Activated T-helper 1 cell treated with Interleukin-2 at 50 U/mL for 16 hours (primary cell): Measurements from ENCODE around the gene EXOC3.

ENCODE experiments used
- DNase-seq: peaks from one replicate; pipeline ENCODE4 v3.0.0-alpha.2; 2020; ENCODE audit warnings: low read depth

The EXOC3 gene

DNA sequence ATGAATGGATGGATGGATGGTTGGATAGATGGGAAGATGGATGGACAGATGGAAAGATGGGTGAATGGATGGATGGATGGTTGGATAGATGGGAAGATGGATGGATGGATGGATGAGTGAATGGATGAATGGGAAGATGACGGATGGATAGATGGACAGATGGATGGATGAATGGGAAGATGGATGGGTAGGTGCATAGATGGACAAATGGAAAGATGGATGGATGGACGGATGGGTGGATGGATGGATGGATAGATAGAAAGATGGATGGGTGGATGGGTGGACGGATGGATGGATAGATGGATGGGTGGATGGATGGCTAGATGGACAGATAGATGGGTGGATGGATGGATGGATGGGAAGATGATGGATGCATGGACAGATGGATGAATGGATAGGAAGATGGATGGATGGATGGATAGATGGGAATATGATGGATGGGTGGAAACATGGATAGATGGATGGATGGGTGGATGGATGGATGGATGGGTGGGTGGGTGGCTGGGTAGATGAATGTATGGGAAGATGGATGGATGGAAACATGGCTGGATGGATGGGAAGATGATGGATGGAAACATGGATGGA, 16.5 kb upstream of the EXOC3 start:
- DNase-seq: no peak

DNA sequence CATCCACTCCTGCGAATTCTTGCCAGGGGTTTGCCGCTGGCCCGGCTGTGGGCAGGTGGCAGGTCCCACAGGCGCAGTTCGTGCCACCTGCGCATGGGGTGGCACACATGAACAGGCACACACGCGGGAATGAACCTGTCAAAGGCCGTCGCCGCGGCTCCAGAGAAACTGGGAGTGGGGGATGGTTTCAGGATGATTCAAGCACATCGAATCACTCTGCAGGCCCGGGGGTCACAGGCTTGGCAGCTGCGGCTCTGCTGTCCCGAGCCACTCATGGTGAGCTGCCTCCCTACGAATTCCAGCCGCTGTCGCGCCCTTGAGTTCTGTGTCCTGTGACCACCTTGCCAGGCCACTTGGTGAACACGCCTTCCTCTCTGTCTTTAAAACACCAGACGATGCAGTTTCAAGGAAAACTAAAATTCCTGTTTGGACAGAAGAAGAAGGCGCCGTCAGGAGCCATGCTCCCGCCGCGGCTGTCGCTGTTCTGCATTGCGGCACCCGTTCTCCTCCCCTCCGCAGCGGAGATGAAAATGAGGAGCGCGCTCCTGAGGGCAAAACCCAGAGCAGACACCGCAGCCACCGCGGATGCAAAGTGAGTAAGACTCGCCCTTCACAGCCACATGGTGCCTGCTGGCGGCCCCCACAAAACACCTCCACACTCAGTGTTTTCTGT, 15.4 kb upstream of the EXOC3 start:
- DNase-seq: no peak

DNA sequence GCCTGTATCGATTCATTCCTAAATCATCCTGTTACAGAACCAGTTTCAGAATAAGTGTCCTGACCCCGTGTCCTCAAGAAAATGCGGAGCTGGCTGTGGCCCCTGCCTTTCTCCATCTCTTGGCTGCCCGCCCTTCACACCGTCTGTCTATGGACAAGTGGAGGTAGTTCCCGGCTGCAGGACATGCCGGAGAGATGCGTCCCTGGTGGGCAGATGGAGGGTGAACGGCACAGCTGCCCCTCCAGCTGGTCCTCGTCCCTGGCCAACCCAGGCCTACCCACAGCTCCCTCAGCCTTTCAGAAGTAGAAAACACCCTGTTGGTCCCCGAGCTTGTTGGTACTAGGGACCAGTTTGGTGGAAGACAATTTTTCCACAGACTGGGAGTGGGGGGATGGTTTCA, 14.8 kb upstream of the EXOC3 start:
- DNase-seq: no peak

DNA sequence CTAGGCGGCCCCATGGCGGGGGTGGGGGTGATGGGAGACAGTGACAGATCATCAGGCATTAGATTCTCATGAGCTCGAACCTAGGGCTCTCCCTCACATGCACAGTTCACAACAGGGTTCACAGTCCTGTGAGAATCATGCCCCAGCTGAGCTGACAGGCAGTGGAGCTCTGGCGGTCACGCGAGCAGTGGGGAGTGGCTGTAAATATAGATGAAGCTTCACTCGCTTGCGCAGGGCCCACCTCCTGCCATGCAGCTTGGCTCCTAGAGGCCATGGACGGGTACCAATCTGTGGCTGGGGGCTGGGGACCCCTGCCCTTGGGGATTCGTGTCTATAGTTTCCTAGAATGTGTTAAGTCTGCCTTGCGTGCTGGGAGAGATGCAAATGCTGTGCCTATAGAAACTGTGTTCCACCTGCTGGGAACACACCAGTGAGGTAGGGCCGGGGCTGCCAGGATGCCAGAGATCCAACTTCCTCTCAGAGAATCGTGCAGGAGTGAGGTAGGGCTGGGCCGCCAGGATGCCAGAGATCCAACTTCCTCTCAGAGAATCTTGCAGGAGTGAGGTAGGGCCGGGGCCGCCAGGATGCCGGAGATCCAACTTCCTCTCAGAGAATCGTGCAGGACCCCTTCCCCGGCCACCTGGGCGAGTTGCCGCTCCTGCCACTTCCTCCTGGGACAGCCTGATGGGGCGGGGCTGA, 14.1 kb upstream of the EXOC3 start:
- DNase-seq: no peak

DNA sequence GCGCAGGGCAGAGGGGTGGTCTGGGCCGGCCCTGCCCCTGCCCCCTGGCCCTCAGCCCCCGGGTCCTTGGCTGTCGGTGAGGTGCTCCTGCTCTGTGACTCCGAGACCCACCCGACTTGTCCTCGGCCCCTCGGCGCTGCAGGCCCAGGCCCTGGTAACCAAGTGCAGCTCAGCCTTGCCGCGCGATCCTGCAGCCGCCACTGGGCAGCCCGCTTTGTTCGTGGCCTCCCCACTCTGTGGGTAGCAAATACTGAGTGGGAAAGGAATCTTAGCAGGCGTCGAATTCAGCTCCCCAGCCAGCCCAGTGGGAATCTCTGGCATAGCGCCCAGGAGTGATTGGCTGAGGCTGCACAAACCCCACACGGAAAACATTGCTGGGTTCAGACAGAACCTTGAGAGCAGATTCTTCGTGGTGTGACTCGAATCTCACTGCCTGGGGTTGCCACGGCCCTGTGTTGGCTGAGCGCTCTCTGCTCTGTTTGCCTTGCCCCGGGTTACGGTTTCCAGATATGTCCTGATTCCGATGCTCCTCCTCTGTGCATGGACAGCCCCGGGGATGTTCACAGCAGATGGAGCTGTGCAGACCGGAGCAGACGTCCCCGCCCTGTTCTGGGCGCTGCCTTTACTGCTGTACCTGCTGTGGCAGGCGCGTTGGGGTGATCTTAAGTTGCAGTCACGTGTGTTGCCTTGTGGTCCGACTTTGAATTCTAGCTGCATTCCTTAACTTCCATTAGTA, 13.4 kb upstream of the EXOC3 start:
- DNase-seq: no peak

DNA sequence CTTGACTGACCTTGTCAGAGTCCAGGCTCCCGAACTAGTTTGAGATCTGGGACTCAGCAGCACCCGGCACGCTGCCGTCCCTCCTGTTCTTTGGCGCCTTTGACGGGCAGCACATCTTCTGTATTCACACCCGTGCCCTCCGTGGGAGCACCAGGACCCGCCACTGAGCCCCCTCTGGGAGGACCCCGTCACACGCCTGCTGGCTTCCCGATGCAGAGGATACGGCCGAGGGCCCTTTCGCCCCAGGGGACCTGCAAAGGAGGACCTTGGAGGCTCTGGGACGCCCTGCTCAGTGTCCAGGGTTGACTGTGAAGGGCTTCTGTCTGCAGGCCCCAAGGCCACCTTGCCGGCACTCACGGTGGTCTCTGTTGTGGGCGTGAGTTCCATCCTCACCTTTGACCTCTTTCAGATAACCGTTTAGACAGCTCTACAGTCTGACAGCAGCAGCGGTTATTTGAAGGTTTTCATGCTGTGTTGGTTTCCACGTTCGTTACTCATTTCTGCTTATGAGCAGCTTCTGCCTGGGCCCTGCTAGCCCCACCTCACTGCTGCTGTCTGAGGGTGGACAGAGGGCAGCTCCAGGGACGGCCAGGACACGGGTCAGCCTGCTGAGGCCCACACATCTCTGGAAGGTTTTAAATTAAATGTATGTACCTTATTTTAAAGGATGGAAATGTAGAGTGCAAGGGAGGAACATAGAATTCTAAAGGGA, 12.6 kb upstream of the EXOC3 start:
- no peak for DNase-seq

DNA sequence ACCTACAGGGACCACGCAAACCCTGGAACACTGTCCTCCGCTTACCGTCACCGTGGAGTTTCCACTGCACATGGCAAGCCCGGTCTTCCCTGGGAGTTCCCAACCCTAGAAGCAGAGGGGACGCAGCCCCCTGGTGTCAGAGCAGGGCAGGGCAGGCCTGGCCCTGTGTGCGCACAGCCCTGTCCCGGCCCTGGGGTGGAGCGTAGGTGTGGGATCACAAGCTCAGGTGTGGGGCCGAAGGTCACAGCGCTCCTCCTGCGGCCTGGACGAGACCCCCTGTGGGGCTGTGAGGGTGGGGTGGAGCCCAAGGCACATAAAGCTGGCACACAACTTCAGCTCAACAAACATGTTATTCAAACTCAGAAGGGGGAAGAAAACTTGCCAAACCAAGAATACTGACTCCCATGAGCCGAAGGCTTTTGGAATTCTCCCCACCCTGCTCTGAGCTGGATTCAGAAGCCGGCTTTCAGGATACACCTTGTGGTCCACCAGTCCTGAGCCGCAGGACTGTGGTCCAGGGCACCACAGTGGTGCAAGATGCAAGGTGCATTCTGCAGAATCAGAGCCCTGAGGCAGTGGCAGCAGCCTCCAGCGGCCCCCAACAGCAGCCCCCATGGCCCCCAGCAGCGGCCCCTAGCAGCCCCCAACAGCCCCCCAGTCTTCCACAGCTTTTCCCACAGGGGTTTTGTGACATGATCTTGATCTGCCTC, 11.8 kb upstream of the EXOC3 start:
- no peak for DNase-seq

DNA sequence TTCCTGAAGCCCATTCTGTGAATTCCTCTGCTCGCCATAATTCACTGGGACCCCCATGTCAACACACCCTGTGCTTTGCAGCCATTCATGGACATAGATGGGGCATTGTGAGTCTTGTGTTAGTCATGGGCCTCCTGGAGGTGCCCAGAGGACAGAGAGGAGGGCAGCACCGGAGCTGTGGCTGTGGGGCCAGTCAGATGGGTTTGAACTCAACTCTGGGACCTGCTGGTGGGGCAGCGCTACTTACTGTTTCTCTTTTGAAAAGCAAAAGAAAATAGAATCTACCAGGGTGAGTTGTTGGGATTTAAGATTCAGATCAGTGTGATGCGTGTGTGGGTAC, 11.3 kb upstream of the EXOC3 start:
- no peak for DNase-seq

DNA sequence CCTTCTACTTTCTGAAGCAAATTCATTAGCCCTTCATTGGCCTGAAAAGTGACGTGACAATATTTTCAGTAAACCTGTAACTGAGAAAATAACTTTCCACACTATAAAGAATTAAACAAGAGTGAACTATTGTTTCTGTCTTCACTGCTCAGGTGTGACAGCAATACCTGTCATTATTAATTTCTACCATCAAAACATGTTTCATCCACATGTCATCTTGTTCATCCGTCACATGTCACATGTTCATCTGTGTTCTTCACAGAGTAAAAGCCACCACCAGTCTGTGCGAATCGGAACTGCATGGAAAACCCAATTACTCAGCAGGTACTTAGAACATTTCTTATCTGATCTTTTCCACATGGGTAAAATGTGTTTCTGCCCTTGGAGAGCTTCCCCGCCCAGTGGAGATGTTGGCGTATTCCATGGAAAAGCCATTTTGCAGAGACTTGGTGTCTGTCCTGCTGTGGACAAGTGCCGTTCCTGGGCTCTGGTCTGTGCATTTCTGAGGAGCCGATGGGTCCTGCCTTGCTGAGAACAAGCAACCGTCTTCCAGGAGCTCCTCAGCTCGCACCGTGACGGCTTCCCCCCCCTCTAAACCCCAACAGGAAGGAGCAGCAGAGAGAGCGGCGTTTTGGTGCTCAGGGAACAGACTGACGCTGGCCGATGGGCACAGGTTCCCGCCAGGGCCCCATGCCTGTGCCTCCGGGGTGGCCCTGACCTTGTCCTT, 10.6 kb upstream of the EXOC3 start:
- DNase-seq: no peak

DNA sequence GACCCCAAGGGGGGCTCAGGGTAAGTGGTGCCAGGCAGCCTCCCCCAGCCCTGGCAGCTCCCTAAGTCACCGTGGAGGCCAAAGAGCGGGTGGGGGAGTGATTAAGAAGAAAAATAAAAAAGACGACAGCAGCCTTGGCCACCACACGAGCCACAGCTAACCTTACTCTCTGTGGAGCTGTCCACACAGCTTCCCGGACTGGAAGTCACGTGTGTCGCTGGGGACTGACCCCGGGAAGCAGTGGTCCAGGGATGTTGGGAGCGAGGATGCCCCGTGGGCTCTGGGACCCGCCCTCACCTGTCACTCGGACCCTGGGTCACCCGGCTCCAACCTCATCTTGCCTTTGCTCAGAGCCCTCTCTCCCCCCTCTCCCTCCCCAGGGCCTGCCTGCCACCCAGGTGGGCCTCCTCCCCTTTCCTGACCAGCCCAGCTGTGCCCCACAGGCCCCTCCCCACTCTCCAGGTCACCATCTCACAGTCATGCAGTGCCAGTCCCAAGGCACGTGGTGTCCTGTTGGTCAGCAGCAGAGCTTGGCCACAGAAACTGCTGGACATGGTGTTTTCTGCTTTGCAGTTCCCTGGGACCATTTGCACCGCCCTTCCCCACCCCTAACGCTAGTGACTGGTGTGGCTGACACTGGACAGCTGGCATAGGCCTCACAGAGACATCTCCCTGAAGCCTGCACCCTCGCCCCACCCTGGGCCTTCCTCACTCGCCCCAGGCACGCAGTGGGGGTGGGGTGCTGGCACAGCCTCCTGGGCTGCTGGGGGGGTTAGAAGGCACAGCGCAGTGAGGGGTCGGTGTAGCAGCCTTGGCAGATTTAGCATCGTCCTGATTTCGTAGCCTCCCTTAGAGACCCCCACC, 9.8 kb upstream of the EXOC3 start:
- DNase-seq: no peak

DNA sequence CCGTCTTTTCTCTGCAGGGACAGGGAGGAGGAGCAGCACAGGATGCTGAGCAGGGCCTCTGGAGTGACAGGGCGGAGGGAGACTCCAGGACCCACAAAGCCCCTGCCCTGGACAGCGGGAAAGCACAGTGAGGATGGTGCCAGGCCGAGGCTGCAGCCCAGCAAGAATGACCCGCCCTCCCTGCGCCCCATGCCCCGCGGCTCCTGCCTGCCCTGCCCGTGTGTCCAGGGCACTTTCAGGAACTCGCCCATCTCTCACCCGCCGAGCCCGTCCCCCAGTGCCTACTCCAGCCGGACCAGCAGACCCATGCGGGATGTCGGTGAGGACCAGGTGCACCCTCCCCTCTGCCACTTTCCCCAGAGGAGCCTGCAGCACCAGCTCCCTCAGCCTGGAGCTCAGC, 9.1 kb upstream of the EXOC3 start:
- no peak for DNase-seq

DNA sequence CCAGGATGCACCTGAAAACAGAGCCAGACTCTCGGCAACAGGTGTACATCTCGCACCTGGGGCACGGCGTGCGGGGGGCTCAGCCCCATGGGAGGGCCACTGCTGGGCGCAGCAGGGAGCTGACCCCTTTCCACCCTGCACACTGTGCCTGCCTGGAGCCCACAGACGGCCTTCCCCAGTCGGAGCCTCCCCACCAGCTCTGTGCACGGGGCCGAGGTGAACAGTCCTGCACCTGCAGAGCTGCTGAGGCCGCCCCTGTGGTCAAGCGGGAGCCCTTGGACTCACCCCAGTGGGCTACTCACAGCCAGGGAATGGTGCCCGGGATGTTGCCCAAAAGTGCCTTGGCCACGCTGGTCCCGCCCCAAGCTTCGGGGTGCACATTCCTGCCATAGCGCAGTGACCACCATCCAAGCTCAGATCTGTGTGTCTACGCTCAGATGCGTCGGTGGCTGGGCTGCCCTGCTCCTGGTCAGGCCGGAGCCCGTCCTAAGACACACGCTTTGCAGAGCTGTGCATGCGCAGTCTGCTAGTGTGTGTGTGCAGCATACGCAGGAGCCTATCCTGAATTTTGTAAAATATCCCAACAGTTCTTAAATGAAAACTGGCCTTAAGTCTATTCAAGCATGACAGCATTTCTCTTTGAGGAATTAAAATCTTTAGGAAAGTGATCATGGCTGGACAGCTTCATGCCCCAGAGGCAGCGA, 8.4 kb upstream of the EXOC3 start:
- DNase-seq: no peak

DNA sequence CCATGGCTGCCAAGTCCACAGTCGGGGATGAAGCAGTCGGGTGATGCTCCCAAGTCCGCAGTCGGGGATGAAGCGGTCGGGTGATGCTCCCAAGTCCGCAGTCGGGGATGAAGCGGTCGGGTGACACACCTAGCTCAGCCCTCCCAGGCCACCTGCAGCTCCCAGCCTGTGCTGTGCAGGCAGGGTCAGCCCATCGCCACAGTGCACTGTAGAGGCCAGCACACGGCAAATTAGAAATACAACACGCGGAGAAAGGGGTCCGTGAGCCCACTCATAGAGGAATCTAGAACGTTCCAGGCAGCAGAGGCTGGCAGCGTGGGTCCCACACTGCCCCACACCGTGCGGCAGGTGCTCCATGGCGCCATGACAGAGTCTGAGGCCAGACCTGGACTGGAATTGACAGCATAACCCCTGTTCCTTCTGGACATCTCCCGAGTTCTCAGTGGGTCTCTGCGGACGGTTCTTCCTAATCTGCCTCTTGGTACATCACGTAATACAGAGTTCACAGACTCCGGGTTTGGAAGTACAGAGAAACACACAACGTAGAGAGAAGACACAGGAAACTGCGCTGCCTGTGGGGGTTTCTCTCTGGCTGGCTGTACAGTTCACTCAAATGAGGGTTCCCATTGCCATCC, 7.7 kb upstream of the EXOC3 start:
- no peak for DNase-seq

DNA sequence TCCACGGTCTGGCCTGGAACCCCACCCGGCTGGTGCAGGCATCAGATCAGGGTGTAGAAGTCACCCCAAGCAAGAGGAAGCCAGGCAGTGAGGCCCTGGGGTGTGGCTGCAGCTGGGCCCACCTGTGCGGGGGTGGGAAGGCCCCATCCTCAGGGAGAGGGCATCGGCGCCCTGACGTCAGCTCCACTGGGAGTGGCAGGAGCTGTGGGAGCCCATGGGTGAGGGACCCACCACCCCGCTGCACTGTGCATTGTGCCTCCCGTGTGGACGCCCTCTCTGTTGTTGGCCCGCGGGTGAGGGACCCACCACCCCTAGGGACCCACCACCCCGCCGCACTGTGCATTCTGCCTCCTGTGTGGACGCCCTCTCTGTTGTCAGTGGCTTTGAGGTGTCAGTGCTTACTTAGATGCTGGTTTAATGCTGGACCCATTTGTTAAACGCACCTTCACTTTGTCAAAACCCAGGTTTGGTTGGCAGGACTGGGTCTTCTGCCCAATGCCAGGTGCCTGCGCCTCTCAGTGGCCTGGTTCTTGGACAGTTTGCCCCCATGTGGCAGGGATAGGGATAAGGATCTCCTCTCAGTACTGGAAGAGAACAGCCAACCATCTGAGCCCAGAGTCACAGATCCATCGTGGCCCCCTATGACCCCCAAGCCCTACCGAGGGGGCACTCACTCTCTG, 6.9 kb upstream of the EXOC3 start:
- DNase-seq: no peak

DNA sequence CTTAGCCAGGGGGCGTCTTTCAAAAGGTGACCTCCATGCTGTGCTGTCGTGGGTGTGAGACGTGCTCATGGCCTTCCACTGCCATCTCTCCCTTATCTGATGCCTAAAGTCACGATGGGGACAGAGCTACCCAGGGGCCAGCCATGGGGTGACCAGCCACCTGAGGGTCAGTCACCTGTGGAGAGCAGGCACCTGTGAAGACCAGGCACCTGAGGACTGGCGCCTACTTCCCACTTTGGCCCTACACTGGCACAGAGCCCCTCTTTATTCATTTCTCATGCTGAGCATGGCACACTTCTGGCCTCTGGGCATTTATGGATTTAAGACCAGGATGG, 6.4 kb upstream of the EXOC3 start:
- DNase-seq: no peak

DNA sequence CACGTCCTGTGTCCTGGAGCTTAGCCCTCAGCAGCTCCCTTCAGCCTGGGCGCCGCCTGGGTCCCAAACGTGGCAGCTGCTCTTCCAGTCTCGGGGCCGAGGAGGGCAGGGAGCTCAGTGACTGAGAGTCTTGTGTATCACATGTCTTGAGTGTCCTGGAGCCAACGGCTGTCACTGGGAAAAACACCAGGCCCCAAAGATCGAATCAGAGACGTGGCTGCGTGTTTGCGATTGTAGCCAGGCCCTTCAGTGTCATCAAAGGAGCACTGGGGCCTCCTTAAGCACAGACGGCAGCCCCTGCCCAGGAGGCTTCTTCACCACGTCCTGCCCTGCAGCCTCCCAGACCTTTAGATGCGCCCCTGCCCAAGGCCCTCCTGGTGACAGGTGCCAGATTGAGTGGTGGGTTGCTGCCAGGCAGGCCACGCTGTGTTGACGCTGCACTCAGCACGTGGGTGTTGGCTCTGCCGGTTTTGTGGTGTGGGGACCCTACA, 5.7 kb upstream of the EXOC3 start:
- no peak for DNase-seq

DNA sequence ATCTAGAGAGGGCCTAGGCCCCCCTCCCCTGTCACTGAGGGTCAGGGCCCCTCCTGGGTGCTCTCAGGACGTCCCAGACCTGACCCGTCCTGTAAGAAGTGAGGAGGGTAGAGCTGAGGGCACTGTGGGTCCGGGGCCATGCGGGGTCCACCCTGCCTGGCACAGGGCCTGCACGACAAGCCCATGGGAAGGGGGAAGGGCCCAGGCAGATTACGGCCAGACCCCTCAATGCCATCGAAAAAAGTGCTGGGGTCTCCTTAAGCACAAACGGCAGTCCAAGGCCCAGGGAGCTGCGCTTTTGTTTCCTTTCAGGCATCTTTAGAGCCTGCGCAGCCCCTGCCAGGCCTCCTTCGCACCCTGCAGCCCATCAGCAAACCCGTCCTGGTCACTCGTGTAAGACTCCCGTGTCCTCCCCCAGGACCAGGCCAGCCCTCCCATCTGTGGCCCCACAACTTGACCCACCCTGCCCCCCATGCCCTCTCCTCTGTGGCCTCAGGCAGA, 4.4 kb upstream of the EXOC3 start:
- DNase-seq: no peak

DNA sequence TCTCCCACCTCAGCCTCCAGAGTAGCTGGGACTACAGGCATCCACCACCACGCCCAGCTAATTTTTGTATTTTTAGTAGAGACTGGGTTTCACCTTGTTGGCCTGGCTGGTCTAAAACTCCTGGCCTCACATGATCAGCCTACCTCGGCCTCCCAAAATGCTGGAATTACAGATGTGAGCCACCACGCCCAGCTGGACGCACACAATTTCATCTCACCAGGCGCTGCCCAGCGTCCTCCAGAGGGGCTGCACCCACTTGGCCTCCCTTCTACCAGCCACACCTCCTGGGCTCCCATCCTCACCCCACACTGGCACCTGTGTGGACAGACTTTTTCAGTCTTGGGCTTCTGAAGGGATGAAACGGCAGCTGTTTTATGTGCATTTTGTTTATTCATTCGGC, 3.8 kb upstream of the EXOC3 start:
- DNase-seq: no peak
